ENCODE results near the gene SMC1B. TPM values are rescaled to one million over a fixed set of nuclear protein-coding genes. Genes with fewer than 3 reads are reported as not detected.

Gene SMC1B
- total RNA-seq, 2 donors from 2014 or later: not detected

GRCh38 chr22:45343143-45343542 lies 70.3 kb downstream of the SMC1B start:
- H3K4me1 ChIP-seq: peaks cover 0 to 11% of the 10 kb centered on the region in 2 donors
- no peak for TF ChIP-seq CTCF (IDR thresholded peaks at IDR 0.05)
- DNase-seq (ENCODE audit: low spot score): no peak
- no peaks in the 10 kb centered on the region for H3K27me3 ChIP-seq
- peaks cover 13% of the 10 kb centered on the region for H3K36me3 ChIP-seq
- H3K9me3 ChIP-seq: no peaks in the 10 kb centered on the region
- H3K4me3 ChIP-seq: no peak overlapping the region
- H3K27ac ChIP-seq: no peak overlapping the region

- no peak for TF ChIP-seq CTCF (IDR thresholded peaks at IDR 0.05)
- H3K36me3 ChIP-seq: peaks cover 13% of the 10 kb centered on the region
- H3K27ac ChIP-seq: peak overlapping the region; percentile 30 to 40
Measured at GRCh38 chr22:45341498-45341897, 71.9 kb downstream of the SMC1B start.

GRCh38 chr22:45340323-45340722 lies 73.1 kb downstream of the SMC1B start:
- H3K36me3 ChIP-seq: peaks cover 13% of the 10 kb centered on the region
- no peak for TF ChIP-seq CTCF (IDR thresholded peaks at IDR 0.05)
- no peak for DNase-seq (ENCODE audit: low spot score)
- no peaks in the 10 kb centered on the region for H3K27me3 ChIP-seq
- H3K4me1 ChIP-seq: peaks cover 0 to 35% of the 10 kb centered on the region in 2 donors
- no peaks in the 10 kb centered on the region for H3K9me3 ChIP-seq
- H3K4me3 ChIP-seq: no peak overlapping the region
- H3K27ac ChIP-seq: no peak overlapping the region

More at GRCh38 chr22:45341498-45341897, 71.9 kb downstream of the SMC1B start:
- Histone ChIP-seq H3K4me3 (no peak overlapping the region), H3K4me1 (peaks cover 0 to 24% of the 10 kb centered on the region in 2 donors), H3K27me3 (no peaks in the 10 kb centered on the region), H3K9me3 (no peaks in the 10 kb centered on the region)
- DNase-seq (ENCODE audit: low spot score): no peak

- Histone ChIP-seq H3K4me3 (no peak overlapping the region), H3K9me3 (no peaks in the 10 kb centered on the region), H3K4me1 (peaks cover 0 to 48% of the 10 kb centered on the region in 2 donors), H3K27me3 (no peaks in the 10 kb centered on the region), H3K27ac (no peak overlapping the region), H3K36me3 (peaks cover 13% of the 10 kb centered on the region)
- DNase-seq (ENCODE audit: low spot score): no peak
- no peak for TF ChIP-seq CTCF (IDR thresholded peaks at IDR 0.05)
Measured at GRCh38 chr22:45338795-45339194, 74.6 kb downstream of the SMC1B start.

GRCh38 chr22:45337536-45337935 lies 75.9 kb downstream of the SMC1B start:
- Histone ChIP-seq H3K9me3 (no peaks in the 10 kb centered on the region), H3K27me3 (no peaks in the 10 kb centered on the region), H3K27ac (peak overlapping the region; percentile 71 to 80), H3K4me1 (peaks cover 0 to 51% of the 10 kb centered on the region in 2 donors), H3K4me3 (no peak overlapping the region), H3K36me3 (peaks cover 16% of the 10 kb centered on the region)
- TF ChIP-seq CTCF (IDR thresholded peaks at IDR 0.05): no peak
- DNase-seq (ENCODE audit: low spot score): no peak

- H3K27ac ChIP-seq: peak overlapping the region; percentile 71 to 80
- no peak overlapping the region for H3K4me3 ChIP-seq
- H3K4me1 ChIP-seq: peaks cover 0 to 50% of the 10 kb centered on the region in 2 donors
- no peaks in the 10 kb centered on the region for H3K9me3 ChIP-seq
- DNase-seq (ENCODE audit: low spot score): peak; percentile 88
- H3K27me3 ChIP-seq: no peaks in the 10 kb centered on the region
- no peak for TF ChIP-seq CTCF (IDR thresholded peaks at IDR 0.05)
- peaks cover 18% of the 10 kb centered on the region for H3K36me3 ChIP-seq
Measured at GRCh38 chr22:45336971-45337431, 76.4 kb downstream of the SMC1B start.

Data from right atrium auricular region (tissue), 2 donors.